HepG2 (cell line): ENCODE measurements around the gene CEP128. TPM values are rescaled to one million over a fixed set of nuclear protein-coding genes. Genes with fewer than 3 reads are reported as not detected.

ENCODE experiments used
- ATAC-seq: fragments of 200-7000 bp; cut with Tn5 transposase; 3 replicates; pipeline ENCODE4 v1.9.1; 2020; ENCODE audit warnings: mild to moderate bottlenecking, moderate library complexity
- BruUV-seq: library from RNA; stranded (reverse); fragments of 400-500 nt; replicated peaks from 2 replicates; lab custom pipeline; 2021; lab: Mats Ljungman, UMichigan
- CTCF ChIA-PET: fragments of 300-600 bp; formaldehyde crosslinking; extraction: SDS; loops from one replicate; lab custom pipeline; 2021; ENCODE audit warnings: low total read pairs, inconsistent platforms, low intra/inter-chr PET ratio; lab: Yijun Ruan, JAX
- POLR2A ChIA-PET: fragments of 350-600 bp; sonication (Branson Sonifier 250); formaldehyde crosslinking; loops from one replicate; lab custom pipeline; 2020; ENCODE audit warnings: antibody characterized with exemption, inconsistent platforms; lab: Yijun Ruan, JAX
- DNase-seq: peaks from one replicate; pipeline ENCODE4 v3.0.0-alpha.2; 2015; ENCODE audit warnings: low spot score
- FAIRE-seq: peaks from 3 replicates; lab custom pipeline; 2011; peaks lifted over from hg19 to GRCh38; lab: Jason Lieb, UNC
- H2AFZ ChIP-seq: one replicate; pipeline ENCODE4 v1.6.1; 2011; ENCODE audit warnings: low read length, inconsistent platforms
- H3K27ac ChIP-seq: fragments of 300-600 bp; 3 replicates; pipeline ENCODE4 v1.8.0; 2011; ENCODE audit warnings: mixed run types, mild to moderate bottlenecking, mixed read lengths, low read length, inconsistent platforms; ENCODE audit not compliant: insufficient read depth; ENCODE audit errors: extremely low read length
- H3K27me3 ChIP-seq, 2 experiments: fragments of 200-600 bp in 1 of 2; 2 replicates in 1 of 2; 3 replicates in 1 of 2; pipeline versions ENCODE4 v1.6.0 to v1.8.0; 2011; ENCODE audit warnings: low read length in 2 of 2, mild to moderate bottlenecking in 2 of 2, moderate library complexity in 2 of 2, inconsistent platforms in 1 of 2; ENCODE audit not compliant: insufficient read depth in 2 of 2, control insufficient read depth in 1 of 2
- H3K36me3 ChIP-seq, 2 experiments: fragments of 200-600 bp in 1 of 2; replicated peaks in 1 of 2; 2 replicates in 1 of 2; 3 replicates in 1 of 2; pipeline versions ENCODE4 v1.5.1 to v1.8.0; 2011; ENCODE audit warnings: low read length in 2 of 2, inconsistent platforms in 1 of 2; ENCODE audit not compliant: insufficient read depth in 2 of 2, control insufficient read depth in 1 of 2
- H3K4me1 ChIP-seq: 2 replicates; pipeline ENCODE4 v1.5.1; 2012; ENCODE audit warnings: low read length, inconsistent platforms; ENCODE audit not compliant: insufficient read depth
- H3K4me2 ChIP-seq: 2 replicates; pipeline ENCODE4 v1.6.0; 2011; ENCODE audit warnings: low read depth, low read length, inconsistent platforms
- H3K4me3 ChIP-seq, 3 experiments: fragments of 200-600 bp in 1 of 3; sonication (generic), shearing (Covaris generic) in 1 of 3; replicated peaks in 1 of 3; 2 replicates each; pipeline ENCODE4 v1.5.1; 2011 to 2016; ENCODE audit warnings: low read length in 3 of 3, inconsistent platforms in 2 of 3, low read depth in 2 of 3, mild to moderate bottlenecking in 2 of 3, control low read depth in 1 of 3, mixed read lengths in 1 of 3; ENCODE audit not compliant: insufficient read depth in 1 of 3
- H3K79me2 ChIP-seq: one replicate; pipeline ENCODE4 v1.6.1; 2011; ENCODE audit warnings: low read length, inconsistent platforms; ENCODE audit not compliant: insufficient read depth
- H3K9ac ChIP-seq: 2 replicates; pipeline ENCODE4 v1.6.0; 2011; ENCODE audit warnings: mild to moderate bottlenecking, low read depth, low read length, inconsistent platforms; ENCODE audit not compliant: insufficient read depth
- H3K9me3 ChIP-seq: 2 replicates; pipeline ENCODE4 v1.5.1; 2012; ENCODE audit warnings: mild to moderate bottlenecking, low read length
- H4K20me1 ChIP-seq: 2 replicates; pipeline ENCODE4 v1.6.0; 2011; ENCODE audit warnings: inconsistent platforms, mild to moderate bottlenecking, low read length, moderate library complexity; ENCODE audit not compliant: insufficient read depth
- BCL6 ChIP-seq: IDR thresholded peaks from 2 replicates; pipeline ENCODE4 v1.6.1; 2016; ENCODE audit warnings: missing genetic modification reagents, missing compliant biosample characterization
- IKZF5 ChIP-seq: IDR thresholded peaks from 2 replicates; pipeline ENCODE4 v1.6.1; 2018; ENCODE audit warnings: missing genetic modification reagents, mild to moderate bottlenecking, missing compliant biosample characterization
- KDM5A ChIP-seq: fragments of 200-600 bp; sonication (generic); IDR thresholded peaks from 2 replicates; pipeline ENCODE4 v1.7.0; 2018; ENCODE audit warnings: antibody characterized with exemption, mild to moderate bottlenecking, low read length, borderline replicate concordance
- MTERF4 ChIP-seq: sonication (generic); formaldehyde crosslinking; IDR thresholded peaks from 2 replicates; pipeline ENCODE4 v1.8.0; 2023; ENCODE audit warnings: mild to moderate bottlenecking, missing genetic modification reagents
- NRL ChIP-seq: sonication (generic); formaldehyde crosslinking; IDR thresholded peaks from 2 replicates; pipeline ENCODE4 v1.5.0; 2020; ENCODE audit warnings: missing genetic modification reagents, mild to moderate bottlenecking, moderate library complexity, borderline replicate concordance
- POLR2A ChIP-seq, 2 experiments: IDR thresholded peaks; 2 replicates each; pipeline ENCODE4 v1.6.1; 2011; ENCODE audit warnings: low read depth in 2 of 2, low read length in 2 of 2, mild to moderate bottlenecking in 1 of 2, moderate library complexity in 1 of 2; ENCODE audit not compliant: insufficient read depth in 1 of 2
- REPIN1 ChIP-seq: sonication (generic); formaldehyde crosslinking; IDR thresholded peaks from 2 replicates; pipeline ENCODE4 v1.8.0; 2022; ENCODE audit warnings: missing genetic modification reagents, low read depth, mild to moderate bottlenecking, borderline replicate concordance
- RXRB ChIP-seq: IDR thresholded peaks from 2 replicates; pipeline ENCODE4 v1.6.1; 2016; ENCODE audit warnings: borderline replicate concordance, missing genetic modification reagents, missing compliant biosample characterization
- SUZ12 ChIP-seq: fragments of 150-350 bp; IDR thresholded peaks from 2 replicates; pipeline ENCODE4 v1.6.1; 2014; ENCODE audit warnings: low read depth, low read length
- TEAD3 ChIP-seq: optimal IDR thresholded peaks from 2 replicates; pipeline ENCODE3; 2016; ENCODE audit warnings: borderline replicate concordance
- TFAP4 ChIP-seq: sonication (generic); IDR thresholded peaks from 2 replicates; pipeline ENCODE4 v1.6.1; 2016; ENCODE audit warnings: low read depth, borderline replicate concordance
- TIGD3 ChIP-seq: sonication (generic); formaldehyde crosslinking; IDR thresholded peaks from 2 replicates; pipeline ENCODE4 v1.5.1; 2020; ENCODE audit warnings: mild to moderate bottlenecking, missing genetic modification reagents, borderline replicate concordance
- ZBTB26 ChIP-seq: IDR thresholded peaks from 2 replicates; pipeline ENCODE4 v1.6.1; 2016; ENCODE audit warnings: missing compliant biosample characterization, missing genetic modification reagents, borderline replicate concordance
- ZFP62 ChIP-seq: sonication (generic); formaldehyde crosslinking; IDR thresholded peaks from 2 replicates; pipeline ENCODE4 v1.4.0; 2020; ENCODE audit warnings: missing genetic modification reagents
- ZMYM2 ChIP-seq: sonication (generic); formaldehyde crosslinking; IDR thresholded peaks from 2 replicates; pipeline ENCODE4 v1.8.0; 2022; ENCODE audit warnings: mild to moderate bottlenecking, missing genetic modification reagents
- ZNF44 ChIP-seq: sonication (generic); formaldehyde crosslinking; IDR thresholded peaks from 2 replicates; pipeline ENCODE4 v1.5.1; 2020; ENCODE audit warnings: mild to moderate bottlenecking, missing genetic modification reagents
- ZNF468 ChIP-seq: sonication (generic); formaldehyde crosslinking; IDR thresholded peaks from 2 replicates; pipeline ENCODE4 v1.8.0; 2022; ENCODE audit warnings: mild to moderate bottlenecking, moderate library complexity, missing genetic modification reagents
- ZNF563 ChIP-seq: sonication (generic); formaldehyde crosslinking; IDR thresholded peaks from 2 replicates; pipeline ENCODE4 v1.8.0; 2022; ENCODE audit warnings: mild to moderate bottlenecking, moderate library complexity, missing genetic modification reagents
- ZNF614 ChIP-seq: IDR thresholded peaks from 2 replicates; pipeline ENCODE4 v1.6.1; 2018; ENCODE audit warnings: missing biosample characterization, missing genetic modification reagents, inconsistent platforms, borderline replicate concordance
- ZNF746 ChIP-seq: sonication (generic); formaldehyde crosslinking; IDR thresholded peaks from 2 replicates; pipeline ENCODE4 v1.8.0; 2022; ENCODE audit warnings: mild to moderate bottlenecking, missing genetic modification reagents
- WGBS: methylation state at CpG from one replicate; pipeline ENCODE4 v1.1.6; 2017; ENCODE audit warnings: low lambda C conversion rate; 5-methylcytosine and 5-hydroxymethylcytosine counted together
- in situ Hi-C: cut with HindIII; loops from 2 replicates; pipeline ENCODE4 v1.10.0; 2017; ENCODE audit warnings: low pct_unique_long_range_greater_than_20kb; ENCODE audit not compliant: extremely low pct_ligation_motif_present
- intact Hi-C: fragments of 100-400 bp; cut with micrococcal nuclease; formaldehyde crosslinking; loops from one replicate; pipeline ENCODE4 v1.10.0; 2022; ENCODE audit not compliant: unreplicated experiment
- polyA plus RNA-seq, 8 experiments: library from polyadenylated mRNA; depleted of rRNA in 3 of 8; stranded (reverse) in 7 of 8; unstranded in 1 of 8; fragments of >200 nt; fragmentation: Illumina TruSeq in 4 of 8; extraction: Trizol in 4 of 8; gene quantifications; 2 replicates each; pipeline versions ENCODE4 v1.2.1 to v1.2.3, GENCODE V29; 2011 to 2016; ENCODE audit warnings: low read depth in 4 of 8, missing spikeins in 1 of 8, mixed read lengths in 1 of 8; ENCODE audit not compliant: insufficient read depth in 1 of 8
- total RNA-seq, 5 experiments: library from RNA; depleted of rRNA; stranded (reverse); fragments of >200 nt; fragmentation: Illumina TruSeq; extraction: Trizol; gene quantifications; 2 replicates each; pipeline ENCODE4 v1.2.3, GENCODE V29; 2016; ENCODE audit warnings: low read depth in 1 of 5

Gene CEP128
- total and polyA plus RNA-seq, 2 of the 13 experiments (the other 11 are each of a cell fraction or from before 2014, with no cell fraction given) = 1.3 to 7.5 TPM

- H3K27me3 ChIP-seq = no peaks in the 10 kb centered on the region
- no peak overlapping the region; the same call in 1 of the 2 replicates for H3K4me2 ChIP-seq
- DNase-seq (peak; percentile 16), FAIRE-seq (no peak), ATAC-seq (peak; percentile 87)
- 48% methylated on average over 5 of the region's 5 CpGs for WGBS
- no peaks in the 10 kb centered on the region for H4K20me1 ChIP-seq
- no peaks in the 10 kb centered on the region for H3K36me3 ChIP-seq
- no peak overlapping the region for H3K4me3 ChIP-seq
- no peak overlapping the region for H3K9ac ChIP-seq
- intact Hi-C loops (no loop called here), in situ Hi-C loops (no loop called here)
- H3K27ac ChIP-seq = peak overlapping the region; percentile 25
- no peaks in the 10 kb centered on the region for H3K9me3 ChIP-seq
- no TSS peak for BruUV-seq
- no peak overlapping the region for H2AFZ ChIP-seq
- POLR2A ChIA-PET = no interaction called here
- H3K4me1 ChIP-seq = peaks cover 13% of the 10 kb centered on the region
- no peaks in the 10 kb centered on the region for H3K79me2 ChIP-seq
- CTCF ChIA-PET = no interaction called here
- TF ChIP-seq ZNF746 (CRISPR knock-in tag) = no peak
- no peak for TF ChIP-seq TFAP4
- no peak for TF ChIP-seq IKZF5 (CRISPR knock-in tag)
- TF ChIP-seq ZBTB26 (CRISPR knock-in tag) = no peak
- TF ChIP-seq NRL (CRISPR knock-in tag) = no peak
- TF ChIP-seq TEAD3 (CRISPR knock-in tag) = no peak
- TF ChIP-seq ZNF563 (CRISPR knock-in tag) = no peak
- no peak for TF ChIP-seq TIGD3 (CRISPR knock-in tag)
- TF ChIP-seq MTERF4 (CRISPR knock-in tag) = no peak
- TF ChIP-seq ZNF614 = no peak
- TF ChIP-seq REPIN1 (CRISPR knock-in tag) = no peak
- no peak for TF ChIP-seq ZNF468 (CRISPR knock-in tag)
- 0 out of 2 replicates have a peak, but pooled peaks have one; percentile 25 for TF ChIP-seq RXRB (CRISPR knock-in tag)
- TF ChIP-seq ZMYM2 (CRISPR knock-in tag) = no peak
- no peak for TF ChIP-seq ZNF44
- TF ChIP-seq ZFP62 (CRISPR knock-in tag) = no peak
- 0 out of 2 replicates have a peak, but pooled peaks have one; percentile 29 for TF ChIP-seq BCL6 (CRISPR knock-in tag)
- TF ChIP-seq POLR2A (IDR thresholded peaks at IDR 0.05; ENCODE audit: insufficient read depth in 1 of 2, low read depth in 2 of 2, low read length in 2 of 2) = no peak
- no peak for TF ChIP-seq SUZ12
- no peak for TF ChIP-seq KDM5A
These were observed 295.7 kb downstream of the CEP128 start for GRCh38 chr14:80645667-80646413.
